K562 (cell line): ENCODE data around the gene ATXN1. TPM values are rescaled to one million over a fixed set of nuclear protein-coding genes. Genes with fewer than 3 reads are reported as not detected.
A peak's percentile ranks its signal among the peaks of the same experiment; 100 is the strongest.

Experiments used
- ATAC-seq: fragments of 200-7000 bp; cut with Tn5 transposase; 3 replicates; pipeline ENCODE4 v1.9.1; 2020; ENCODE audit warnings: moderate library complexity
- BruUV-seq: library from RNA; stranded (reverse); fragments of 400-500 nt; replicated peaks from 2 replicates; lab custom pipeline; 2021; lab: Mats Ljungman, UMichigan
- CTCF ChIA-PET: fragments of 300-600 bp; formaldehyde crosslinking; extraction: SDS; loops from one replicate; lab custom pipeline; 2021; ENCODE audit warnings: low intra/inter-chr PET ratio; lab: Yijun Ruan, JAX
- POLR2A ChIA-PET: fragments of 300-600, 350-650 bp; sonication (Branson Sonifier 250); formaldehyde crosslinking; extraction: SDS; loops from one replicate; lab custom pipeline; 2021; ENCODE audit warnings: antibody characterized with exemption, inconsistent platforms; lab: Yijun Ruan, JAX
- DNase-seq, 4 experiments: peaks; one replicate each; pipeline versions ENCODE4 v3.0.0 to v3.0.0-alpha.2; 2011 to 2018; ENCODE audit warnings: low spot score in 3 of 4, mixed read lengths in 3 of 4; ENCODE audit errors: extremely low read depth in 1 of 4
- FAIRE-seq: peaks from 2 replicates; lab custom pipeline; 2011; peaks lifted over from hg19 to GRCh38; lab: Jason Lieb, UNC
- H2AFZ ChIP-seq: 2 replicates; pipeline ENCODE4 v1.6.0; 2011; ENCODE audit warnings: low read depth, low read length, control low read depth, inconsistent platforms
- H3K27ac ChIP-seq: fragments of 200-600 bp; 3 replicates; pipeline ENCODE4 v1.8.0; 2011; ENCODE audit warnings: low read depth, mild to moderate bottlenecking, control low read depth, inconsistent platforms, low read length, moderate library complexity, mixed read lengths; ENCODE audit errors: extremely low read depth
- H3K27me3 ChIP-seq, 2 experiments: fragments of 300-600 bp in 1 of 2; 2 replicates in 1 of 2; 3 replicates in 1 of 2; pipeline versions ENCODE4 v1.6.0 to v1.8.0; 2011; ENCODE audit warnings: inconsistent platforms in 2 of 2, low read length in 2 of 2, mild to moderate bottlenecking in 1 of 2, mixed read lengths in 1 of 2, moderate library complexity in 1 of 2; ENCODE audit not compliant: control insufficient read depth in 2 of 2, insufficient read depth in 2 of 2
- H3K36me3 ChIP-seq: fragments of 300-600 bp; 3 replicates; pipeline ENCODE4 v1.8.0; 2011; ENCODE audit warnings: mild to moderate bottlenecking, low read length, inconsistent platforms; ENCODE audit not compliant: control insufficient read depth, insufficient read depth
- H3K4me1 ChIP-seq, 2 experiments: fragments of 200-600 bp in 1 of 2; replicated peaks in 1 of 2; 2 replicates in 1 of 2; 3 replicates in 1 of 2; pipeline versions ENCODE4 v1.5.1 to v1.8.0; 2011; ENCODE audit warnings: inconsistent platforms in 2 of 2, low read length in 2 of 2, mild to moderate bottlenecking in 1 of 2, mixed read lengths in 1 of 2, moderate library complexity in 1 of 2; ENCODE audit not compliant: control insufficient read depth in 2 of 2, insufficient read depth in 2 of 2
- H3K4me2 ChIP-seq: 2 replicates; pipeline ENCODE4 v1.6.1; 2011; ENCODE audit warnings: low read length, control low read depth, inconsistent platforms, mixed read lengths; ENCODE audit not compliant: insufficient read depth
- H3K4me3 ChIP-seq: fragments of 200-600 bp; sonication (generic), shearing (Covaris generic); 2 replicates; pipeline ENCODE4 v1.5.1; 2016; ENCODE audit warnings: control low read depth, inconsistent platforms
- H3K79me2 ChIP-seq: fragments of 200-600 bp; 3 replicates; pipeline ENCODE4 v1.8.0; 2011; ENCODE audit warnings: low read length, inconsistent platforms; ENCODE audit not compliant: control insufficient read depth, insufficient read depth
- H3K9ac ChIP-seq, 2 experiments: 2 replicates each; pipeline versions ENCODE4 v1.6.0 to v1.6.1; 2011; ENCODE audit warnings: low read depth in 2 of 2, low read length in 2 of 2, control low read depth in 1 of 2, inconsistent platforms in 1 of 2, mild to moderate bottlenecking in 1 of 2, mixed read lengths in 1 of 2; ENCODE audit not compliant: insufficient read depth in 1 of 2
- H3K9me1 ChIP-seq: one replicate; pipeline ENCODE4 v1.6.0; 2011; ENCODE audit warnings: inconsistent platforms, mild to moderate bottlenecking, low read length, moderate library complexity; ENCODE audit not compliant: control insufficient read depth, insufficient read depth
- H3K9me3 ChIP-seq: replicated peaks from 2 replicates; pipeline ENCODE4 v1.5.1; 2011; ENCODE audit warnings: low read depth, low read length, inconsistent platforms; ENCODE audit not compliant: control insufficient read depth, insufficient read depth
- H4K20me1 ChIP-seq: replicated peaks from 2 replicates; pipeline ENCODE4 v1.6.1; 2011; ENCODE audit warnings: low read length, inconsistent platforms, mixed read lengths; ENCODE audit not compliant: control insufficient read depth, insufficient read depth
- CEBPG ChIP-seq, 3 experiments: fragments of 200-800 bp in 1 of 3; sonication (Bioruptor generic) in 1 of 3; sonication (generic) in 1 of 3; formaldehyde crosslinking in 1 of 3; IDR thresholded peaks in 2 of 3; conservative IDR thresholded peaks in 1 of 3; 2 replicates each; pipeline versions ENCODE4 v1.6.1 to v1.8.0; 2016 to 2022; ENCODE audit warnings: missing compliant biosample characterization in 2 of 3, missing genetic modification characterization in 2 of 3, mild to moderate bottlenecking in 1 of 3, missing genetic modification reagents in 1 of 3
- MBD1 ChIP-seq: fragments of 250-450 bp; sonication (Bioruptor Pico); IDR thresholded peaks from 2 replicates; pipeline ENCODE4 v1.8.0; 2022; ENCODE audit warnings: inconsistent platforms
- RBM25 ChIP-seq: fragments of 200-400 bp; formaldehyde crosslinking; IDR thresholded peaks from 2 replicates; pipeline ENCODE4 v1.6.1; 2018; ENCODE audit warnings: low read length, low read depth, moderate library complexity; ENCODE audit not compliant: severe bottlenecking
- WHSC1 ChIP-seq: IDR thresholded peaks from one replicate; pipeline ENCODE4 v1.6.1; 2012; ENCODE audit warnings: low read length, control low read depth, inconsistent platforms
- WGBS: fragments of 100-300 bp; shearing (Covaris generic); methylation state at CpG from one replicate; pipeline ENCODE4 v1.1.6; 2016; ENCODE audit warnings: low coverage, mixed read lengths; ENCODE audit not compliant: insufficient coverage; ENCODE audit errors: missing lambda C conversion rate; 5-methylcytosine and 5-hydroxymethylcytosine counted together
- in situ Hi-C: fragments of 300-500 bp; cut with MboI; formaldehyde crosslinking; loops from 4 replicates; pipeline ENCODE4 v1.15.0; 2018; ENCODE audit warnings: inconsistent platforms, mixed read lengths
- intact Hi-C: fragments of 100-400 bp; cut with micrococcal nuclease; formaldehyde crosslinking; loops from 2 replicates; pipeline ENCODE4 v1.14.2; 2022
- polyA plus RNA-seq, 8 experiments: library from polyadenylated mRNA; depleted of rRNA in 4 of 8; stranded (reverse) in 5 of 8; unstranded in 3 of 8; fragments of >200 nt; fragmentation: Nextera tagmentation in 2 of 8; fragmentation: Illumina TruSeq in 1 of 8; extraction: Ambion mirVana in 2 of 8; extraction: Trizol in 1 of 8; gene quantifications; 2 replicates each; pipeline versions ENCODE4 v1.2.1 to v1.2.3, GENCODE V29; 2011 to 2014; ENCODE audit warnings: inconsistent platforms in 1 of 8, missing spikeins in 1 of 8
- total RNA-seq, 7 experiments: library from RNA; depleted of rRNA in 6 of 7; stranded (reverse); fragments of >200 nt in 6 of 7; fragmentation: Illumina TruSeq in 2 of 7; extraction: Trizol in 2 of 7; gene quantifications; 2 replicates each; pipeline versions ENCODE4 v1.2.1 to v1.2.3, GENCODE V29; 2011 to 2021; ENCODE audit warnings: low replicate concordance in 1 of 7

Gene ATXN1
- total and polyA plus RNA-seq, 9 of the 15 experiments (the other 6 are each of a cell fraction or from before 2014, with no cell fraction given): under 0.01 to 1.2 (median 0.58) TPM

DNA sequence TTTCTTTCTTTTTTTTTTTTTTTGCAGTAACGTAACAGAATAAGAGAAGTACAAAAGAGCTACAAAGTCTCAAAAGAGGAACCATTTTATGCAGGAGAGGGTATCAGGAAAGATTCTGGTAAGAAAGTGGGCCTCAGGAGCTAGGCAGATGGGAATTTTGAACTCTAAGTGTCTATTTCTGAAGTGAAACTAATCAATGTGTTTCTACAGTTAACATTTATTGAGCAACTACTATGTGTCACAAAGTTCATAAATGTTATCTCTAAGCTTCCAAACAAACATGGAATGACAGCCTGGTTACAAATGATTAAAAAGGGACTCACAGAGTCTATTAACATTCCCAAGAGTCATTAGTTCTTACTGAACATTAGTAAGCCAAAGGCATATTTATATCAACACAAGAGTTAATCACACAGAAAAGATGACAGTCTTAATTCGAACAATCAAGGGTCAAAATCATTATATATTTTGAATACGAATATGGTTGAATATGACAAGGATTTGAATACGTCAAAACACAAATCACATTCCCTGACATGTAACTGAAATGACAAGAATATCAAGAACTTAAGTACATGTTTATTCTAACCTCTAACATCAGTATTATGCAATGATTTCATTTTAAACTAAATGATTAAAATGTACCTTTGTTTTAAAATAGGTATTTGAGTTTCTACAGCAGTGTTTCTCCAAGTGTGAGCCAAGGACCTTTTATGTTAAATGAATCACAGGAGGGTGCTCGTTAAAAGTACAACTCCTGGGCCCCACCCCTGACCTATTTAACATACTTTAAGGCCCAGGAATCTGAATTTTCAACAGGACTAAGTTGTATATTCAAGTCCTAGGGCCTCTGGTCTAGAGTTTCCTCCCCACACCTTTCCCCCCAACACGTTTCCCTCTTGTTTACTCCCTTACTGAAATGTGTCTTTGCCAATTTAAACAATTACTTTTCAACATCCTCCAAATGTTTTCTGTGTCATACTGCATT lies 89.7 kb downstream of the ATXN1 start:
- BruUV-seq: no TSS peak
- H3K27ac ChIP-seq: no peak overlapping the region
- no peaks in the 10 kb centered on the region for H3K9me3 ChIP-seq
- H2AFZ ChIP-seq: no peak overlapping the region
- ChIA-PET POLR2A (no interaction called here), CTCF (no interaction called here)
- ATAC-seq (no peak), FAIRE-seq (no peak), DNase-seq (no peak)
- no peaks in the 10 kb centered on the region for H3K9me1 ChIP-seq
- H3K79me2 ChIP-seq: no peaks in the 10 kb centered on the region
- H3K36me3 ChIP-seq: no peaks in the 10 kb centered on the region
- H3K4me2 ChIP-seq: no peak overlapping the region
- no peaks in the 10 kb centered on the region for H4K20me1 ChIP-seq
- intact Hi-C loops: no loop called here
- in situ Hi-C loops: no loop called here
- no peaks in the 10 kb centered on the region for H3K4me1 ChIP-seq
- no peak for TF ChIP-seq WHSC1
- no peak for TF ChIP-seq CEBPG (CRISPR knock-in tag; IDR thresholded peaks at IDR 0.05)
- TF ChIP-seq CEBPG (tag; conservative IDR thresholded peaks at IDR 0.05 in 1 of 2, IDR thresholded peaks at IDR 0.05 in 1 of 2): peak in 1 of 2 experiments; percentile 69; a peak in 2 of 4 replicates
- no peak for TF ChIP-seq MBD1
- peak; percentile 23 for TF ChIP-seq RBM25
- H3K27me3 ChIP-seq: no peaks in the 10 kb centered on the region; a peak in 1 of 5 replicates
- WGBS: 1% methylated on average over 5 of the region's 6 CpGs
- no peak overlapping the region for H3K4me3 ChIP-seq
- no peak overlapping the region for H3K9ac ChIP-seq
